WERI-Rb-1 (cell line): ENCODE data around the gene USP32.

Experiments
- DNase-seq: peaks from one replicate; pipeline ENCODE4 v3.0.0-alpha.2; 2020
- H3K27ac ChIP-seq: fragments of 250-450 bp; sonication (Bioruptor Pico); 2 replicates; pipeline ENCODE4 v1.5.1; 2020; ENCODE audit warnings: mild to moderate bottlenecking, moderate library complexity
- H3K27me3 ChIP-seq: fragments of 250-450 bp; sonication (Bioruptor Pico); 2 replicates; pipeline ENCODE4 v1.5.1; 2021; ENCODE audit warnings: mild to moderate bottlenecking, low read depth, moderate library complexity; ENCODE audit not compliant: insufficient read depth, severe bottlenecking
- H3K36me3 ChIP-seq: fragments of 250-450 bp; sonication (Bioruptor Pico); 2 replicates; pipeline ENCODE4 v1.5.1; 2020; ENCODE audit warnings: mild to moderate bottlenecking, moderate library complexity
- H3K4me3 ChIP-seq: 2 replicates; pipeline ENCODE4 v1.5.1; 2011; ENCODE audit warnings: low read depth, mild to moderate bottlenecking, control low read depth, low read length
- H3K9me3 ChIP-seq: fragments of 250-450 bp; sonication (Bioruptor Pico); 2 replicates; pipeline ENCODE4 v1.5.1; 2021; ENCODE audit warnings: mild to moderate bottlenecking, moderate library complexity; ENCODE audit not compliant: severe bottlenecking
- CTCF ChIP-seq: IDR thresholded peaks from 2 replicates; pipeline ENCODE4 v1.5.1; 2011; ENCODE audit warnings: low read depth, mild to moderate bottlenecking, control low read depth, inconsistent platforms, low read length

The USP32 gene

GRCh38 chr17:60159479-60159866, 232.5 kb downstream of the USP32 start:
- TF ChIP-seq CTCF: no peak
- H3K4me3 ChIP-seq: no peak overlapping the region

GRCh38 chr17:60158751-60159478, 233.0 kb downstream of the USP32 start:
- DNase-seq: no peak
- Histone ChIP-seq H3K27me3 (no peaks in the 10 kb centered on the region), H3K9me3 (no peaks in the 10 kb centered on the region), H3K4me3 (no peak overlapping the region), H3K27ac (no peak overlapping the region), H3K36me3 (no peaks in the 10 kb centered on the region; the same call in 1 of the 2 replicates)
- no peak for TF ChIP-seq CTCF

More at GRCh38 chr17:60159479-60159866, 232.5 kb downstream of the USP32 start:
- no peak for DNase-seq
- Histone ChIP-seq H3K9me3 (no peaks in the 10 kb centered on the region), H3K36me3 (no peaks in the 10 kb centered on the region; the same call in 1 of the 2 replicates), H3K27ac (no peak overlapping the region), H3K27me3 (no peaks in the 10 kb centered on the region)

GRCh38 chr17:60157487-60158040, 234.4 kb downstream of the USP32 start:
- DNase-seq: no peak
- H3K9me3 ChIP-seq: no peaks in the 10 kb centered on the region
- no peaks in the 10 kb centered on the region for H3K27me3 ChIP-seq
- H3K27ac ChIP-seq: no peak overlapping the region
- TF ChIP-seq CTCF: no peak
- H3K4me3 ChIP-seq: no peak overlapping the region
- no peaks in the 10 kb centered on the region; the same call in 1 of the 2 replicates for H3K36me3 ChIP-seq

- Histone ChIP-seq H3K27ac (no peak overlapping the region), H3K36me3 (no peaks in the 10 kb centered on the region; the same call in 1 of the 2 replicates), H3K4me3 (no peak overlapping the region), H3K9me3 (no peaks in the 10 kb centered on the region), H3K27me3 (no peaks in the 10 kb centered on the region)
- TF ChIP-seq CTCF: no peak
- no peak for DNase-seq
Observed at GRCh38 chr17:60156746-60157145, 235.2 kb downstream of the USP32 start.

GRCh38 chr17:60155815-60156214, 236.1 kb downstream of the USP32 start:
- no peaks in the 10 kb centered on the region; the same call in 1 of the 2 replicates for H3K36me3 ChIP-seq
- H3K27me3 ChIP-seq: no peaks in the 10 kb centered on the region

More at GRCh38 chr17:60155815-60156214, 236.1 kb downstream of the USP32 start:
- Histone ChIP-seq H3K9me3 (no peaks in the 10 kb centered on the region), H3K4me3 (no peak overlapping the region), H3K27ac (no peak overlapping the region)
- DNase-seq: no peak
- TF ChIP-seq CTCF: no peak
